ENCODE data around the gene GAS1. TPM values are rescaled to one million over a fixed set of nuclear protein-coding genes. Genes with fewer than 3 reads are reported as not detected.

The GAS1 gene
- total and polyA plus RNA-seq, 2 of the 4 experiments (the other 2 are of a cell fraction) = 1.8 to 2.2 TPM

DNA sequence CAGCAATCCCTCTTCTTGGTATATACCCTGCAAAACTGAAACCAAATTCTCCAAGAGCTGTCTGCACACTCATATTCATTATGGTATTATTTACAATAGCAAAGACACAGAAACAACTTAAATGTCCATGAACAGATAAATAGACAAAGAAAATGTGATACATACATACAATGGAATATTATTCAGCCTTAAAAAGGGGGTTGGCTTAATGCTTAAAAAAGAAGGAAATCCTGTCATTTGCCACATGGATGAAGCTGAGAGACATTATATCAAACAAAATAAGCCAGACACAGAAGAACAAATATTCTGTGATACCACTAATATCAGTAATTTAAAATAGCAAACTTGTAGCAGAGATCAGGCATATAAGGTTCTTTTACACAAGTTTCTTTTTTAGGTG is 46.5 kb upstream of the GAS1 start:
- no peak overlapping the region for H3K56ac ChIP-seq (ENCODE audit: extremely low read depth, insufficient read depth, low read length)
- H4K20me1 ChIP-seq (ENCODE audit: insufficient read depth, low read length) = no peaks in the 10 kb centered on the region
- no peaks in the 10 kb centered on the region for H3K27me3 ChIP-seq (ENCODE audit: control insufficient read depth, insufficient read depth, low read length)
- no peak overlapping the region for H2AK5ac ChIP-seq (ENCODE audit: low read depth, low read length)
- H3K9me3 ChIP-seq (ENCODE audit: control insufficient read depth, insufficient read depth, low read length) = no peaks in the 10 kb centered on the region
- ATAC-seq (ENCODE audit: low read depth) = no peak
- no peak overlapping the region for H2AK9ac ChIP-seq (replicated peaks; ENCODE audit: low read depth, low read length, poor library complexity)
- H3K18ac ChIP-seq (ENCODE audit: low read depth, low read length) = no peak overlapping the region
- no peak overlapping the region for H3K9ac ChIP-seq (ENCODE audit: low read depth, low read length)
- no peak overlapping the region for H2BK15ac ChIP-seq (ENCODE audit: low read depth, low read length)
- intact Hi-C loops (cut with micrococcal nuclease) = no loop called here
- no peak overlapping the region for H4K91ac ChIP-seq (ENCODE audit: insufficient read depth, low read depth, low read length)
- no peak overlapping the region for H3K4me3 ChIP-seq (ENCODE audit: insufficient read depth, low read depth, low read length)
- ChIA-PET CTCF (interaction anchor here (0.8 kb wide), 1 partner anchor 8 kb away, joined by 3 read pairs; no protein-coding TSS in a partner anchor), POLR2A (ENCODE audit: unreplicated experiment) (no interaction called here)
- no TSS peak for BruUV-seq (replicated peaks)
- H4K5ac ChIP-seq (ENCODE audit: low read depth, low read length) = no peak overlapping the region
- in situ Hi-C loops (cut with MboI; ENCODE audit: low sequenced_read_pairs) = no loop called here
- dilution Hi-C loops (cut with HindIII; ENCODE audit: low sequenced_read_pairs, unreplicated experiment) = no loop called here
- no peaks in the 10 kb centered on the region for H3K4me1 ChIP-seq (ENCODE audit: control insufficient read depth, insufficient read depth, low read length)
- TF ChIP-seq ELK1 (IDR thresholded peaks at IDR 0.05; ENCODE audit: borderline replicate concordance, low read depth, low read length) = no peak
- no peak for TF ChIP-seq NFE2L2 (IDR thresholded peaks at IDR 0.05; ENCODE audit: low read depth, low read length)
- no peak for TF ChIP-seq CTCF (conservative IDR thresholded peaks at IDR 0.05; ENCODE audit: low read depth, low read length)
- TF ChIP-seq MXI1 (IDR thresholded peaks at IDR 0.05; ENCODE audit: borderline replicate concordance, low read depth, low read length) = no peak
- no peak for TF ChIP-seq RAD21 (IDR thresholded peaks at IDR 0.05; ENCODE audit: low read length)
- no peak for TF ChIP-seq RFX5 (IDR thresholded peaks at IDR 0.05; ENCODE audit: low read depth, low read length)
- TF ChIP-seq CHD1 (IDR thresholded peaks at IDR 0.05; ENCODE audit: low read depth, low read length) = no peak
- no peak for TF ChIP-seq MAFK (IDR thresholded peaks at IDR 0.05; ENCODE audit: low read depth, low read length)
- TF ChIP-seq CEBPB (IDR thresholded peaks at IDR 0.05; ENCODE audit: low read depth, low read length) = no peak
- TF ChIP-seq RCOR1 (IDR thresholded peaks at IDR 0.05; ENCODE audit: insufficient replicate concordance, low read length) = no peak
- TF ChIP-seq POLR2A (IDR thresholded peaks at IDR 0.05; ENCODE audit: low read depth, low read length) = no peak
- TF ChIP-seq BHLHE40 (IDR thresholded peaks at IDR 0.05; ENCODE audit: low read depth, low read length) = no peak
- no peak for TF ChIP-seq FOS (IDR thresholded peaks at IDR 0.05; ENCODE audit: low read depth, low read length)
- TF ChIP-seq, protein P1, sequence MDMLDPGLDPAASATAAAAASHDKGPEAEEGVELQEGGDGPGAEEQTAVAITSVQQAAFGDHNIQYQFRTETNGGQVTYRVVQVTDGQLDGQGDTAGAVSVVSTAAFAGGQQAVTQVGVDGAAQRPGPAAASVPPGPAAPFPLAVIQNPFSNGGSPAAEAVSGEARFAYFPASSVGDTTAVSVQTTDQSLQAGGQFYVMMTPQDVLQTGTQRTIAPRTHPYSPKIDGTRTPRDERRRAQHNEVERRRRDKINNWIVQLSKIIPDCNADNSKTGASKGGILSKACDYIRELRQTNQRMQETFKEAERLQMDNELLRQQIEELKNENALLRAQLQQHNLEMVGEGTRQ (IDR thresholded peaks at IDR 0.05; ENCODE audit: low read depth, low read length) = no peak
- TF ChIP-seq MAZ (IDR thresholded peaks at IDR 0.05; ENCODE audit: borderline replicate concordance, low read depth, low read length) = no peak
- TF ChIP-seq SMC3 (IDR thresholded peaks at IDR 0.05; ENCODE audit: low read depth, low read length) = no peak
- no peak overlapping the region for H3K14ac ChIP-seq (replicated peaks; ENCODE audit: low read depth, low read length)
- no peak overlapping the region for H4K8ac ChIP-seq (ENCODE audit: low read depth in 2 of 2, low read length in 2 of 2)
- no peak overlapping the region for H2BK5ac ChIP-seq (ENCODE audit: low read depth, low read length, poor library complexity, severe bottlenecking)
- no peak overlapping the region for H3K4ac ChIP-seq (ENCODE audit: low read depth, low read length)
- no peak overlapping the region for H2AFZ ChIP-seq (replicated peaks; ENCODE audit: low read length, poor library complexity)
- H3K79me1 ChIP-seq (ENCODE audit: low read depth in 1 of 2, low read length in 2 of 2) = no peaks in the 10 kb centered on the region
- H3K36me3 ChIP-seq (ENCODE audit: control insufficient read depth, insufficient read depth, low read length) = no peaks in the 10 kb centered on the region
- H3K27ac ChIP-seq (ENCODE audit: insufficient read depth, low read length) = no peak overlapping the region
- no peaks in the 10 kb centered on the region for H3K9me1 ChIP-seq (ENCODE audit: insufficient read depth, low read length)
- no peak overlapping the region for H2BK20ac ChIP-seq (ENCODE audit: low read depth, low read length)
- DNase-seq = no peak
- H2BK120ac ChIP-seq (ENCODE audit: low read depth, low read length) = no peak overlapping the region
- H3K23ac ChIP-seq (ENCODE audit: low read depth, low read length) = no peak overlapping the region
- H3K4me2 ChIP-seq (ENCODE audit: low read depth, low read length) = no peak overlapping the region

Measured in IMR-90 (cell line).